Measurements from ENCODE around the gene ZHX3.
A peak's percentile ranks its signal among the peaks of the same experiment; 100 is the strongest.

ZHX3 gene

DNA sequence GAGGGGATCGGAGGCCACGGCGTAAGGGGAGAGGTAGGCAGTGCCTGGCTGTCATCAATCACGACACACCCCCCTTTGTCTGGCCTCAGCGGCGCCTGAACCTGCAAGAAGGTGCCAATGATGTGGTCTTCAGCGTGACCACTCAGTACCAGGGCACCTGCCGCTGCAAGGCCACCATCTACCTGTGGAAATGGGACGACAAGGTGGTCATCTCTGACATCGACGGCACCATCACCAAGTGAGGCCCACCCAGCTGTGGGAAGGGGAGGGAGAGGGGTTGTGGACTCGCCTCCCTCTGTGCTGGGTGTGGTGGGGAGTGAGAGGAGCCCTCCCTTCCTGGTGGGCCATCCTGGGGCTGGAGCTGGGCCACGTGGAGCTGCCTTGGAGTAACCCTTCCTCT, 39.4 kb upstream of the ZHX3 start:
- DNase-seq (ENCODE audit: low read depth): no peak
- H3K4me3 ChIP-seq (ENCODE audit: low read depth, low read length): no peak overlapping the region

DNA sequence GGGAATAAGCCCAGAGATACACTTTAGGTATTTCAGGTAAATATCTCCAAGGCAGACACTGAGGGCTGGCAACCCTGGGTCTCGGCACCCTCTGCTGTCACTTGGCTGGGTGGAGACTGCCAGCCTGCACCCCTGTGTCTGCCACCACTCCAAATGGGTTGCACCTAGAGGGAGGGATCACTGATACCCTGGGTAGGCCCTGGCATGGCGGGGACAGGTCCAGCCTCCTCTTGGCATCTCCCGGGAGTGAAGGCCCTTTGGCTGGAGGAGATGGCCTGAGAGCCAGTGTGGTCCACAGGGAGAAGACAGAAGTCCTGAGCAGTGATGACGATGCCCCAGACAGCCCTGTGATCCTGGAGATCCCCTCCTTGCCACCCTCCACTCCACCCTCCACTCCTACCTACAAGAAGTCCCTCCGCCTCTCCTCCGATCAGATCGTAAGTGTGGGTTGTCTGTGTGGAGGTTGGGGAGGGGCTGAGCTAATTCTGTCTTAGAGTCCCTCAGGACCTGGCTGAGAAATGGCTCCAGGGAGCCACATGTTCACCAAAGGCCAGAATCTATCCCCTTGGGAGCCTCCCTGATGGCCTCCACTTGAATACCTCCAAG, 38.2 kb upstream of the ZHX3 start:
- no peak overlapping the region for H3K4me3 ChIP-seq (ENCODE audit: low read depth, low read length)
- no peak for DNase-seq (ENCODE audit: low read depth)

- H3K4me3 ChIP-seq (ENCODE audit: low read depth, low read length): no peak overlapping the region
- no peak for DNase-seq (ENCODE audit: low read depth)
Measured at GRCh38 chr20:41355192-41355591, 37.7 kb upstream of the ZHX3 start.

GRCh38 chr20:41353530-41353929, 36.0 kb upstream of the ZHX3 start:
- no peak for DNase-seq (ENCODE audit: low read depth)
- H3K4me3 ChIP-seq (ENCODE audit: low read depth, low read length): no peak overlapping the region

DNA sequence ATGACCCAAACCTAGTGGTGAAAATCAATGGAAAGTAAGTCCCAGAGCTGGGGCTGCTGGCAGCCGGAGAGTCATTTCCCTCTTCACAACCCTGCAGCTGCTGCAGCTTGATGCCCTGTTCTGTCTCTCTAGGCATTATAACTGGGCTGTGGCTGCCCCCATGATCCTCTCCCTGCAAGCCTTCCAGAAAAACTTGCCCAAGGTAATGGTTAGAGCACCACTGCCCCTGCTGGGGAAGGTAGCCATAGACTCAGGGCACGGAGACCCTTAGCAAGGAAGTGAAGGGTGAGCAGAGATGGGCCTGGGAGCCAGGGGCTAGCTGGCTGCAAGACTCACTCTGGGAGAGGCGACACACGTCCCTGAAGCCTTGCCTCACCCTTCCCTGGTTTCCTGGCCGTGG, 35.1 kb upstream of the ZHX3 start:
- no peak overlapping the region for H3K4me3 ChIP-seq (ENCODE audit: low read depth, low read length)
- no peak for DNase-seq (ENCODE audit: low read depth)

GRCh38 chr20:41352106-41352505, 34.6 kb upstream of the ZHX3 start:
- H3K4me3 ChIP-seq (ENCODE audit: low read depth, low read length): no peak overlapping the region
- DNase-seq (ENCODE audit: low read depth): no peak

DNA sequence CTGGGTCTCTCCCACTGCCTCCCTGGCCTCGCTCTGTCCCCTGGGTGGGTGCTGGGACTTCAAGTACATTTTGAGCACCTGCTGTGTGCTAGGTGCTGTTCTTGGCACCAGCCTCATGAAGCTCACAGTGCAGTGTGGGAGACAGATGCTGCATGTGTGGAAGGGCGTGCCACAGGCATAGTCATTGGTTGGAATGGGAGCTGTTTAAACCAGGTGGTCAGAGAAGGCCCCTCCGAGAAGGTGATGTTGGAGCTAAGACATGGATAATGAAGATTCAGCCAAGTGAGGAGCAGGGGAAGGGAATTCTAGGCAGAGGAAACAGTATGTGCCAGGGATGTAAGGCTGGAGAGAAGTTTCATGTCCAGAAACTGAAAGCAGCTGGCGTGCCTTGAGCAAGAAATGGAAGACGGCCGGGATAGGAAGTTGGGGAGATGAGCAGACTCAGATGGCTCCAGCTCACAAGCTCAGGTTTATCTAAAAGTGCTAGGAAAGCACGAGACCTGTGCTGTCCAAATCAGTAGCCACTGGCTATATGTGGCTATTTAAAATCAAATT, 33.0 kb upstream of the ZHX3 start:
- no peak overlapping the region for H3K4me3 ChIP-seq (ENCODE audit: low read depth, low read length)
- DNase-seq (ENCODE audit: low read depth): no peak

DNA sequence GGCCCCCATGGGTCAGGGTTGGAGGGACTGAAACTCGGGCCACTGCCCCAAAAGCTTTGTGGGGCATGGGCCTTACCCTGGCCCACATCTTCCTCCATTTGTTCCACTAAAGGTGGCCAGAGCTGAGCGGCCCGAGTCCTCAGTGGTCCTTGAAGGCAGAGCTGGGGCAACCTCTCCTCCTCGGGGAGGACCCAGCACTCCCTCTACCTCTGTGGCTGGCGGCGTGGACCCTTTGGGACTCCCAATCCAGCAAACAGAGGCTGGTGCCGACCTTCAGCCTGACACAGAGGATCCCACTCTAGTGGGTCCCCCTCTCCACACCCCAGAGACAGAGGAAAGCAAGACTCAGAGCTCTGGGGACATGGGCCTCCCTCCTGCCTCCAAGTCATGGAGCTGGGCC, 32.4 kb upstream of the ZHX3 start:
- DNase-seq (ENCODE audit: low read depth): no peak
- no peak overlapping the region for H3K4me3 ChIP-seq (ENCODE audit: low read depth, low read length)

DNA sequence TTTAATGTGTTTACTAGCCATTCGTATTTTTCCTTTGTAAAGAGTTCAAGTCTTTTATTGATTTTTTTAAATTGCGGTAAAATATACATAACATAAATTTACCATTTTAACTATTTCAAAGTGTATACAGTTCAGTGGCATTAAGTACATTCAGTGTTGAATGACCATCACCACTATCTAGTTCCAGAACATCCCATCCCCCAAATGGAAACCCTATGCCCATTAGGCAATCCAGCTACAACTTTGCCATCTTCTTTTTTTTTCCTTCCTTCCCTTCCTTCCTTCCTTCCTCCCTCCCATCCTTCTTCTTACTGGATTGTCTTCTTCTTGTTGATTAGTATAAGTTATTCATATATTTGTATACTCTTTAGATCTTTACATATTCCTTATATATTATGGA, 31.7 kb upstream of the ZHX3 start:
- H3K4me3 ChIP-seq (ENCODE audit: low read depth, low read length): no peak overlapping the region
- DNase-seq (ENCODE audit: low read depth): no peak

GRCh38 chr20:41348430-41349172, 31.1 kb upstream of the ZHX3 start:
- DNase-seq (ENCODE audit: low read depth): no peak
- no peak overlapping the region for H3K4me3 ChIP-seq (ENCODE audit: low read depth, low read length)

GRCh38 chr20:41347523-41348429, 30.2 kb upstream of the ZHX3 start:
- no peak for DNase-seq (ENCODE audit: low read depth)
- H3K4me3 ChIP-seq (ENCODE audit: low read depth, low read length): no peak overlapping the region

GRCh38 chr20:41345729-41346067, 28.2 kb upstream of the ZHX3 start:
- DNase-seq (ENCODE audit: low read depth): no peak
- no peak overlapping the region for H3K4me3 ChIP-seq (ENCODE audit: low read depth, low read length)

DNA sequence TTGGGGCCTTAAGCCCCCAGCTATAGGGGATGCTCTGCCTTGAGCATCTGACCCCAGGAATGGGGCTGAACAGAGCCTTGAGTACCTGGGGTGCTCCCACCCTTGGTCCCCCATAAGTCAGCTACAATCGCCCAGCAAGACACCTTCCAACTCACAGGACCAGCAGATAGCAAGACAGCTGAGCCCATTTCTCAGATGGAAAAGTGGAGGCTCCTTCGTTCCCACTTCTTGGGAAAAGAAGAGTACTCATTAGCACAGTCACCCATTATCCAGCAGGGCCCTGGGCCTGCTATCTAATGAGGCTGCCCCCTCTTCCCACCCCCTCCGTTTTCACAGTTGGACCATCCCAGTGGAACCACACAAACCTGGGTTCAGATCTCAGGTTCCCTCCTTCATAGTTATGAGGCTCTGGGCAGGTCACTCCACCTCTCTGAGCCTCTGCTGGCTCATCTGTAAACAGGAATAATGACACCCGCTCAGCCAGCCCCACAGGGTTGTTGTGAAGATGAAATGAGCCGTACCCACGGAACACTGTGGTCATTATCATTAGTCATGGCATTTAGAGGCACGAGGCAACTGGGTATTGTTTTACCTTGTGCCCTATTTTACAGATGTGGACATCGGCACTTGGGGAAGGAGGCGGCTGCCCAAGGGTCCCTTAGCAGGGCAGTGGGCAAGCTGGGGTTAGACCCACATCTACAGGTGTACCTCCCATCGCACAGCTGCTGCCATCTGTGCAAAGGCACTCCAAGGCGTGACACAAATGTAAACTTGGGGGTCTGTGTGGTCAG, 27.6 kb upstream of the ZHX3 start:
- DNase-seq (ENCODE audit: low read depth): no peak
- H3K4me3 ChIP-seq (ENCODE audit: low read depth, low read length): no peak overlapping the region

DNA sequence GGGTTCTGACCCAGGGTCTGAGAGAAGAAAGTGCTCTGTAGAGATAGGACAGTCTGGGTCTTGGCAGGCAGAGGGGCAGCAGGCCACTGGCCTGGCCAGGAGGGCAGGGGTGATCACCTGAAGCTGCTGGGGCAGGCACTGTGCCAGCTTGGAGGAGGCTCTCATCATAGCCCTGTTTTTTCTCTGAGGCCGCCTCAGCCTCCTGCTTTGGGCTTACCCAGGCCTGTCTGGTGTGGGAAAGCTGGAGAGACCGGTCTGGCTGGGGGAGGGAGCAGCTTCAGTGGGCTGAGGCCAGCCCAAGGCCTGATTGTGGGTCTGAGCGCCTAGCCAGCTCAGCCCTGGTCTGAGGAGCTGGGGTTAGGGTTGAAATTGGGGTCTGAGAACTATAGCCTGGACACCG, 26.9 kb upstream of the ZHX3 start:
- DNase-seq (ENCODE audit: low read depth): no peak
- no peak overlapping the region for H3K4me3 ChIP-seq (ENCODE audit: low read depth, low read length)

DNA sequence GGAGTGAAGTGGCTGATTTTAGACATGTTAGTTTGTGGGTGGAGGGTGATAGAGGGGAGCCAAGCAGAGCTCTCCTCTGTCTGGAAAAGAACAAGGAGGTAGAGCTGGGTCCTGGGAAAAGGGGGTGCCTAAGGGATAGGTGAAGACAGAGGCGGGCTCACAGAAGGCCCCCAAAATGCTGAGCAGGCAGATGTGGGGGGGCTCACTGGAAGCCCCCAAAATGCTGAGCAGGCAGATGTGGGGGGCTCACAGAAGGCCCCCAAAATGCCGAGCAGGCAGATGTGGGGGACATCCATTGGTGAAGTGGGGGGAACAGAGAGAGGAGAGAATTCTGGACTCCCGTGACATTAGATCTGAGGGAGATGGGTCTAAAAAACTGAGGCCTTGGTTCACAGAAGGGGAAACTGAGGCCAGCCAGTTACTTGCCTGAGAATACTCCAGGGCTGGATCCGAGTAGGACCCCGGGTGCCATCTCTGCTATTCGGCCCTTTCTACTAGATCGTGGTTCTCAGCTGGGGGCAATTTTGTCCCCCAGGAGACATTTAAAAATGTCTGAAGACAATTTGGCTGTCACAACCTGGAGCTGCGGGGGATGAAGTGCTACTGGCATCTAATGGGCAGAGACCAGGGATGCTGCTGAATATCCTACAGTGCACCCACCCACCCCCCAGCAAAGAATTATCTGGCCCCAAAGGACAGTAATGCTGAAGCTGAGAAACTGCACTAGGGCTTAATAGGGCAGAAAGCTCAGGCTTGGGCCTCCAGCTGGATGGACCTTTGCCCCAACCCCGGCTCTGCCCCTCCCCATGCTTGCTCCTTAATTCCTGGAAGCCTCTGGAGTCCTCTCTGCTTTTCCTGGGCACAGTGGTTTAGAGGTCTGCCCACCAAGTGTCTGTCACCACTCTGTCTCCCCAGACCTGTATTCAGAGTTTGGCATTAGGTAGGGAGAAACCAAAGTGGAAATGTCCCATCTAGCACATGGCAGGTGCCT, 25.2 kb upstream of the ZHX3 start:
- no peak overlapping the region for H3K4me3 ChIP-seq (ENCODE audit: low read depth, low read length)
- no peak for DNase-seq (ENCODE audit: low read depth)

GRCh38 chr20:41340327-41341055, 23.0 kb upstream of the ZHX3 start, which contains the start of gene LPIN3:
Gene LPIN3 (plus strand): TSS chr20:41340821. CDS start chr20:41345804, 4,983 bp downstream.
- H3K4me3 ChIP-seq (ENCODE audit: low read depth, low read length): peak within 1 kb of the TSS; percentile 49
- no peak for DNase-seq (ENCODE audit: low read depth)

DNA sequence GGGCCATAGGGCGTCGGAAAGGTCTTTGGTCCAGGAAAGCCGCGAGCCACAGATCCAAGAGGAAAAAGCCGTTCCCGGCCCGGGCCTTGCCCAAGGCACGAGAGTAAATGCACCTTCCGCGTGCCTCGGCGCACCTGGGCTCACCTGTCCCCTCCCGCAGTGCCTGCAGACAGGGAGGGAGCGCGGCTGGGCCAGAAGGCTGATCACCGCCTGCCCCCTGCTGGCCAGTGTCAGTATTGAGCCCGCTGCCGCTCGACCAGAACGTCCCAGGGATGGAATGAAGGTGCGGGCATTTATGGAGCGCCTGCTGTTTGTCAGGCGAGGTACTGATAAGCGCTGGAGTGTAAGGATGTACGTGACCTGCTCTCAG, 22.4 kb upstream of the ZHX3 start:
- peak overlapping the region; percentile 49 for H3K4me3 ChIP-seq (ENCODE audit: low read depth, low read length)
- DNase-seq (ENCODE audit: low read depth): no peak
